Gastrocnemius medialis (tissue), 4 donors: ENCODE data around the gene RBM47. TPM values are rescaled to one million over a fixed set of nuclear protein-coding genes. Genes with fewer than 3 reads are reported as not detected.
"Not testable (repeated sequence)": the region's sequence is repeated elsewhere in the genome, so short reads cannot be mapped to it uniquely, and the experiment has no call there.

Source experiments
- ATAC-seq, 2 donors: fragments of 150-250 bp; one replicate each; pipeline ENCODE4 v1.9.1; 2016
- DNase-seq, 2 donors: peaks; one replicate each; pipeline ENCODE4 v3.0.0-alpha.2; 2019
- H3K27ac ChIP-seq, 4 donors: fragments of 200-600 bp; sonication (generic); 1 replicate in 1 of 4; 2 replicates in 3 of 4; pipeline ENCODE4 v1.5.1; 2016 to 2018; ENCODE audit warnings: mild to moderate bottlenecking in 2 of 4, moderate library complexity in 1 of 4
- H3K27me3 ChIP-seq, 3 donors: fragments of 200-600 bp; sonication (generic) in 2 of 3; 1 replicate in 1 of 3; 2 replicates in 2 of 3; pipeline versions ENCODE4 v1.5.1 to v1.6.0; 2016 to 2019; ENCODE audit warnings: mild to moderate bottlenecking in 1 of 3, moderate library complexity in 1 of 3
- H3K36me3 ChIP-seq, 2 donors: fragments of 200-600 bp; sonication (generic) in 1 of 2; one replicate each; pipeline ENCODE4 v1.5.1; 2017 to 2018
- H3K4me1 ChIP-seq, 2 donors: fragments of 200-600 bp; sonication (generic) in 1 of 2; one replicate each; pipeline ENCODE4 v1.5.1; 2016 to 2017; ENCODE audit warnings: mild to moderate bottlenecking in 2 of 2
- H3K4me3 ChIP-seq, 4 donors: fragments of 200-600 bp; sonication (generic) in 3 of 4; 1 replicate in 1 of 4; 2 replicates in 3 of 4; pipeline ENCODE4 v1.5.1; 2016 to 2019; ENCODE audit warnings: mild to moderate bottlenecking in 2 of 4
- H3K9me3 ChIP-seq, 3 donors: fragments of 200-600 bp; sonication (generic) in 2 of 3; 1 replicate in 1 of 3; 2 replicates in 2 of 3; pipeline ENCODE4 v1.5.1; 2016 to 2019
- POLR2A ChIP-seq, 2 donors: fragments of 450-650 bp; IDR thresholded peaks; one replicate each; pipeline ENCODE4 v1.6.1; 2017; ENCODE audit warnings: antibody characterized with exemption in 2 of 2, mild to moderate bottlenecking in 2 of 2, moderate library complexity in 2 of 2
- in situ Hi-C, 4 donors: fragments of 200-750 bp; cut with MboI; loops; one replicate each; pipeline versions ENCODE4 v1.15.0 to v1.8.0; 2017; ENCODE audit warnings: low sequenced_read_pairs in 4 of 4
- intact Hi-C: fragments of 100-400 bp; cut with DNase I; formaldehyde crosslinking; loops from one replicate; pipeline ENCODE4 v1.15.1; 2023; ENCODE audit warnings: low total_unique reads
- total RNA-seq, 4 donors: library from RNA; depleted of rRNA; stranded (reverse); fragments of >200 nt; gene quantifications; one replicate each; pipeline versions ENCODE4 v1.1.0 to v1.2.3, GENCODE V29; 2016
- TF ChIP-seq, protein P1 (sequence below), 5 experiments: fragments of 450-650 bp in 3 of 5; fragments of 200-600 bp in 2 of 5; sonication (generic) in 2 of 5; IDR thresholded peaks in 4 of 5; conservative IDR thresholded peaks in 1 of 5; 1 replicate in 4 of 5; 2 replicates in 1 of 5; pipeline ENCODE4 v1.5.1; 2016 to 2019; ENCODE audit warnings: antibody characterized with exemption in 5 of 5, mild to moderate bottlenecking in 3 of 5, moderate library complexity in 3 of 5

The RBM47 gene
- total RNA-seq, 4 donors from 2014 or later: 1.5 to 8.7 (median 4.3) TPM

DNA sequence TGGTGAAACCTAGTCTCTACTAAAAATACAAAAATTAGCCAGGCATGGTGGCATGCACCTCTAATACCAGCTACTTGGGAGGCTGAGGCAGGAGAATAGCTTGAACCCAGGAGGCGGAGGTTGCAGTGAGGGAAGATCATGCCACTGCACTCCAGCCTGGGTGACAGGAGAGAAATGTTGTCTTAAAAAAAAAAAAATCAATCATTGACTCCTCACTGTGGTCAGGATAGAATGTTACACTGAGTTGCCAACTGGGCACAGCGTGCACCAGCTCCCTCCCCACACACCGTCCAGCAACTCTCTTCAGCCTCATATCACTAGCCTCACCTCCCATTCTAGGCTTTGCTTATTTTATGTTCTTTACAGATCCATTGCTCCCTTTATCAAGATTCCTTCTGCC is 215.0 kb downstream of the RBM47 start:
- DNase-seq: no peak
- H3K27me3 ChIP-seq: peaks cover 0 to 2% (median 0%) of the 10 kb centered on the region in 3 donors
- H3K4me3 ChIP-seq: no peak overlapping the region
- no peaks in the 10 kb centered on the region for H3K36me3 ChIP-seq
- H3K27ac ChIP-seq: no peak overlapping the region
- in situ Hi-C loops (no loop called here), intact Hi-C loops (no loop called here)
- TF ChIP-seq, protein P1, sequence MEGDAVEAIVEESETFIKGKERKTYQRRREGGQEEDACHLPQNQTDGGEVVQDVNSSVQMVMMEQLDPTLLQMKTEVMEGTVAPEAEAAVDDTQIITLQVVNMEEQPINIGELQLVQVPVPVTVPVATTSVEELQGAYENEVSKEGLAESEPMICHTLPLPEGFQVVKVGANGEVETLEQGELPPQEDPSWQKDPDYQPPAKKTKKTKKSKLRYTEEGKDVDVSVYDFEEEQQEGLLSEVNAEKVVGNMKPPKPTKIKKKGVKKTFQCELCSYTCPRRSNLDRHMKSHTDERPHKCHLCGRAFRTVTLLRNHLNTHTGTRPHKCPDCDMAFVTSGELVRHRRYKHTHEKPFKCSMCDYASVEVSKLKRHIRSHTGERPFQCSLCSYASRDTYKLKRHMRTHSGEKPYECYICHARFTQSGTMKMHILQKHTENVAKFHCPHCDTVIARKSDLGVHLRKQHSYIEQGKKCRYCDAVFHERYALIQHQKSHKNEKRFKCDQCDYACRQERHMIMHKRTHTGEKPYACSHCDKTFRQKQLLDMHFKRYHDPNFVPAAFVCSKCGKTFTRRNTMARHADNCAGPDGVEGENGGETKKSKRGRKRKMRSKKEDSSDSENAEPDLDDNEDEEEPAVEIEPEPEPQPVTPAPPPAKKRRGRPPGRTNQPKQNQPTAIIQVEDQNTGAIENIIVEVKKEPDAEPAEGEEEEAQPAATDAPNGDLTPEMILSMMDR (IDR thresholded peaks at IDR 0.05 in 4 of 5, conservative IDR thresholded peaks at IDR 0.05 in 1 of 5): no peak
- TF ChIP-seq POLR2A (IDR thresholded peaks at IDR 0.05): no peak
- no peak for ATAC-seq
- H3K4me1 ChIP-seq: no peaks in the 10 kb centered on the region
- H3K9me3 ChIP-seq: no peaks in the 10 kb centered on the region

DNA sequence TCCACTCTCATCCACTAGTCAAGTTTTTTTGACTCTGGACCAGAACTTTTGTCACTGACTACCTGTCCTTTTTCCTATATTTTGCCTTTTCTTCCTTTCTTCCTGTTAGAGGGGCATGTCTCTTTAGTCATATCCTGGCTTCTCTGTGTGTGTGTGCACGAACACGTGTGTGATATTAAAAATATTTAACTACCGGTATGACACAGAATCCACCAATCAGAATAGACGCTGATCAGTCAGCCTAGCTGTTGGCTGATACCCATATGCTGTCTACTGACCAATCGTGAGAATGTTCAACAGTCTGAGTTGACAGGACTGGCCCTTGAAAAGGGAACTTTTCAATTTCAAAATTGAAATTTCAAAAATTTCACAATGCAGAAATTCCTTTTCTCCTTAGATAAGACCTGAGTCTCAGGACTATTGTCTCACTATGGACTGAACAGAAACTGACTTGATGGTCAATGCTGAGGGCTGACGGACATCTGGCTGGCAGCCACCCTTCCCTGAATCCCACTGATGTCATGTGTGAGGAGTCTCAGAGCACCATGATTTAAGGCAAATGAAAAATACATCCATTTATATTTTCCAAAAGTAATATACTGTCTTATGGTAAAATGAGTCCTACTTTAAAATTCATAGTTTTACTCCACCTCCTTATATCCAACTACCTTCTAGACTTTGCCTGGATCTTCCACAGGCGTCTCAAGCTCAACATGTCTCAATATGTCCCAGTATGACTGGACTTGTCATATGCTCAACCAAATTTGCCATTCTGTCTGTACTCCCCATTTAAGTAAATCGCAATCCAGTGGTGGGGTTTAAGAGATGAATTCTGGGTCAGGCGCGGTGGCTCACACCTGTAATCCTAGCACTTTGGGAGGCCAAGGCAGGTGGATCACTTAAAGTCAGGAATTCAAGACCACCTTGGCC is 216.5 kb downstream of the RBM47 start:
- intact Hi-C loops: no loop called here
- DNase-seq (no peak), ATAC-seq (no peak)
- peaks cover 0 to 2% (median 0%) of the 10 kb centered on the region in 3 donors for H3K27me3 ChIP-seq
- H3K27ac ChIP-seq: no peak overlapping the region
- H3K9me3 ChIP-seq: no peaks in the 10 kb centered on the region
- no peaks in the 10 kb centered on the region for H3K4me1 ChIP-seq
- in situ Hi-C loops: no loop called here
- TF ChIP-seq, protein P1 (IDR thresholded peaks at IDR 0.05 in 4 of 5, conservative IDR thresholded peaks at IDR 0.05 in 1 of 5): no peak
- TF ChIP-seq POLR2A (IDR thresholded peaks at IDR 0.05): no peak
- no peaks in the 10 kb centered on the region for H3K36me3 ChIP-seq
- H3K4me3 ChIP-seq: no peak overlapping the region

DNA sequence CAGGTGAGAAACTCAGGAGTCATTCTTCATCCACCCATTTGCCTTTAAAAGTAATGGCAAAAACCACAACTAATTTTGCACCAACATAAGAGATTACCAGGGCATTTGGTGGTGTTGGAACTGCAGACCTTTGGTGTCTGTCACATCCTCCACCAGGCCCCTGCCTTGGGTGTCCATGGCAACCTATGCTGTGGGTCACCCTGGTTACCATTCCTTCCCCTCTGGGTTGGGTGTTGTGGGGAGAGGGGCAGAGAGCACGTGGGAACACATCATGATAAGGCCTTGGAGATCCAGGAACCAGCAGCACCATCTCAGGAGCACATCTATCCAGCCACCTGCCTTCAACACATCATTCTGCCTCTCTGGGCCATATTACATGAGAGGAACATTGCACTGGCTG is 217.3 kb downstream of the RBM47 start:
- peaks cover 0 to 2% (median 0%) of the 10 kb centered on the region in 3 donors for H3K27me3 ChIP-seq
- no peaks in the 10 kb centered on the region for H3K36me3 ChIP-seq
- DNase-seq (no peak), ATAC-seq (no peak)
- H3K27ac ChIP-seq: no peak overlapping the region
- H3K9me3 ChIP-seq: no peaks in the 10 kb centered on the region
- H3K4me1 ChIP-seq: no peaks in the 10 kb centered on the region
- intact Hi-C loops (no loop called here), in situ Hi-C loops (no loop called here)
- no peak overlapping the region for H3K4me3 ChIP-seq
- TF ChIP-seq POLR2A (IDR thresholded peaks at IDR 0.05): no peak
- TF ChIP-seq, protein P1 (IDR thresholded peaks at IDR 0.05 in 4 of 5, conservative IDR thresholded peaks at IDR 0.05 in 1 of 5): no peak

DNA sequence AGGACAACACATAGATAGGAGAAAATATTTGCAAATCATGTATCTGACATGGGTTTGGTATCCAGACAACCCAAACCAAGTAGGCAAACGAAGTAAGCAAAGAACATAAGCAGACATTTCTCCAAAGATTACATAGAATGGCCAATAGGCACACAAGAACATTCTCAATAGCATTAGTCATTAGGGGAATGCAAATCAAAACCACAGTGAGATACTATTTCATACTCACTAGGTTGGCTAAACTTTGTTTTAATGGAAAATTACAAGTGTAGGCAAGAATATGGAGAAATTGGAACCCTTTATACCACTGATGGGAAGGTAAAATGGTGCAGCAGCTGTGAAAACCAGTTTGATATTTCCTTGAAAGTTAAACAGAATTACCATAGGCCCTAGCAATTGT is 219.8 kb downstream of the RBM47 start:
- no peaks in the 10 kb centered on the region for H3K36me3 ChIP-seq
- no peaks in the 10 kb centered on the region for H3K9me3 ChIP-seq
- H3K27me3 ChIP-seq: peaks cover 0 to 2% (median 0%) of the 10 kb centered on the region in 3 donors
- H3K4me1 ChIP-seq: no peaks in the 10 kb centered on the region
- no peak overlapping the region for H3K27ac ChIP-seq
- intact Hi-C loops (no loop called here), in situ Hi-C loops (no loop called here)
- DNase-seq (no peak), ATAC-seq (no peak)
- H3K4me3 ChIP-seq: no peak overlapping the region
- TF ChIP-seq POLR2A (IDR thresholded peaks at IDR 0.05): no peak
- TF ChIP-seq, protein P1 (IDR thresholded peaks at IDR 0.05 in 4 of 5, conservative IDR thresholded peaks at IDR 0.05 in 1 of 5): no peak

DNA sequence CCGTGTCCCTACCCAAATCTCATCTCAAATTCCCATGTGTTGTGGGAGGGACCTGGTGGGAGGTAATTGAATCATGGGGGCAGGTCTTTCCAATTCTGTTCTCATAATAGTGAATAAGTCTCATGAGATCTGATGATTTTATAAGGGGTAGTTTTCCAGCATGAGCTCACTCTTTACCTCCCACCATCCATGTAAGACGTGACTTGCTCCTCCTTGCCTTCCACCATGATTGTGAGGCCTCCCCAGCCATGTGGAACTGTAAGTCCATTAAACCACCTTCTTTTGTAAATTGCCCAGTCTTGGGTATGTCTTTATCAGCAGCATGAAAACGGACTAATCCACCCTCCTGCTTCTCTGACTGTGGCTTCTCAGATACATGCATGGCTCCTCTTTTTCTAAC is 222.2 kb downstream of the RBM47 start:
- H3K27me3 ChIP-seq, intact Hi-C loops, H3K27ac ChIP-seq, H3K36me3 ChIP-seq, H3K9me3 ChIP-seq, H3K4me1 ChIP-seq, ATAC-seq, H3K4me3 ChIP-seq, in situ Hi-C loops, DNase-seq: not testable (repeated sequence)
